Bronchial epithelial cell (primary cell): ENCODE results near the gene OR2D2. TPM values are rescaled to one million over a fixed set of nuclear protein-coding genes. Genes with fewer than 3 reads are reported as not detected.
A peak's percentile ranks its signal among the peaks of the same experiment; 100 is the strongest.

Experiments
- DNase-seq: peaks from one replicate; pipeline ENCODE4 v3.0.0-alpha.2; 2010; ENCODE audit warnings: low read depth
- FAIRE-seq: peaks from 2 replicates; lab custom pipeline; 2011; peaks lifted over from hg19 to GRCh38; lab: Jason Lieb, UNC
- H3K27me3 ChIP-seq: 2 replicates; pipeline ENCODE4 v1.5.1; 2011; ENCODE audit warnings: low read length; ENCODE audit not compliant: control insufficient read depth, insufficient read depth
- H3K36me3 ChIP-seq: 2 replicates; pipeline ENCODE4 v1.5.1; 2011; ENCODE audit warnings: low read length; ENCODE audit not compliant: control insufficient read depth, insufficient read depth
- H3K4me3 ChIP-seq: 2 replicates; pipeline ENCODE4 v1.5.1; 2011; ENCODE audit warnings: mild to moderate bottlenecking, low read depth, low read length, control low read depth
- CTCF ChIP-seq: IDR thresholded peaks from 2 replicates; pipeline ENCODE4 v1.5.1; 2011; ENCODE audit warnings: mild to moderate bottlenecking, moderate library complexity, low read length, control low read depth, inconsistent platforms; ENCODE audit not compliant: insufficient read depth, severe bottlenecking
- total RNA-seq: library from RNA; depleted of rRNA; stranded (reverse); fragments of >200 nt; gene quantifications from 2 replicates; pipeline ENCODE4 v1.2.1, GENCODE V29; 2014

Gene OR2D2
- total RNA-seq, 1 donor from 2014 or later, result not detected

- no peak for TF ChIP-seq CTCF
- no peaks in the 10 kb centered on the region for H3K36me3 ChIP-seq
- peak within 1 kb of the TSS; percentile 52 for H3K4me3 ChIP-seq
- no peaks in the 10 kb centered on the region for H3K27me3 ChIP-seq
- FAIRE-seq (no peak), DNase-seq (peak; percentile 81)
Observed at GRCh38 chr11:6926208-6927029, 34.1 kb upstream of the OR2D2 start, which contains the start of gene ZNF215. TSS of gene ZNF215 (plus strand) at chr11:6926426. CDS start at chr11:6932273, 5,847 bp downstream.

GRCh38 chr11:6925636-6926207, 33.4 kb upstream of the OR2D2 start:
- DNase-seq (peak; percentile 48), FAIRE-seq (no peak)
- no peak for TF ChIP-seq CTCF
- no peaks in the 10 kb centered on the region for H3K36me3 ChIP-seq
- H3K4me3 ChIP-seq, result peak overlapping the region; percentile 52
- no peaks in the 10 kb centered on the region for H3K27me3 ChIP-seq

DNA sequence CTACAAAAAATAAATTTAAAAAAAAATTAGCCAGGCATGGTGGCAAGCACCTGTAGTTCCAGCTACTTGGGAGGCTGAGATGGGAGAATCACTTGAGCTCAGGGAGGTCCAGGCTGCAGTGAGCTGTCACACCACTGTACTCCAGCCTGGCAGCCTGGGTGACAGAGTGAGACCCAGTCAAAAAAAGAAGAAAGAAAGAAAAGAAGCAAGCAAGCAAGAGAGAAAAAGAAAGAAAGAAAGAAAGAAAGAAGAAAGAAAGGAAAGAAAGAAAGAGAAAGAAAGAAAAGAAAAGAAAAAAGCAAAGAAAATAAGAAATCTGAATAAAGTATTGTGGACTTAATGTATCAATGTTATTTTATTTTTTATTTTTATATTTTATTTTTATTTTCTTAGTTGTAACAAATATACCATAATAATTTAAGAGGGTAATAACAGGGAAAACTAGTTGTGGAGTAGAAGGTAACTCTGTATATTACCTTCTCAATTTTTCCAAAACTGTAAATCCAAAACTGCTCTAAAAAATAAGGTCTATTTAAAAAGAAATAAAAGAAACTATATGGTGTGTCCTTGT, 32.8 kb upstream of the OR2D2 start:
- Histone ChIP-seq H3K27me3 (no peaks in the 10 kb centered on the region), H3K36me3 (no peaks in the 10 kb centered on the region), H3K4me3 (no peak overlapping the region)
- no peak for FAIRE-seq
- no peak for TF ChIP-seq CTCF
- no peak for DNase-seq

DNA sequence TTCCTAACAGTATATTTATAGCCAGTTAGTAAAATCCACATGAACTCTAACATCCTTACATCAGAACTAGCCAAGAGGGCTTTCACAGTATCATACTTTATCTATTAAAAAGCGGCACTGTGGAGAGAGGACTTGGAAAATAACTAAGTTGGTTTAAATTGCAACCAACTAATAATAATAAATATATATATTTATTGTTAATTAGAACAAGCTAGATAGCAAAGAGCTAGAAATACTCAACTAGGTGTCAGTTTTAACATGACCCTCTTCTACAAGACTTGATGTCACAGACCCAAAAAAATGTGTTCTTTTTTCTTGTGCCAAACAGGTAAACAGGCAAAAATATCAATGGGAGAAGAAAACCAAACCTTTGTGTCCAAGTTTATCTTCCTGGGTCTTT, 28.4 kb upstream of the OR2D2 start, which contains the start of gene OR2D3:
TSS of gene OR2D3 (plus strand) at position 301 of the 400 bp plus-strand sequence. CDS start at position 301, 0 bp downstream.
- TF ChIP-seq CTCF, result no peak
- no peak for DNase-seq
- FAIRE-seq, result no peak
- no peak within 1 kb of the TSS for H3K4me3 ChIP-seq
- no peaks in the 10 kb centered on the region for H3K27me3 ChIP-seq
- no peaks in the 10 kb centered on the region for H3K36me3 ChIP-seq

- Histone ChIP-seq H3K36me3 (no peaks in the 10 kb centered on the region), H3K27me3 (no peaks in the 10 kb centered on the region), H3K4me3 (no peak overlapping the region)
- DNase-seq (no peak), FAIRE-seq (no peak)
- no peak for TF ChIP-seq CTCF
Observed at GRCh38 chr11:6919698-6920097, 27.4 kb upstream of the OR2D2 start.
